GM19023 (cell line): ENCODE data around the gene ADAM19.

Experiments
- ATAC-seq: cut with Tn5 transposase; IDR thresholded peaks from one replicate; pipeline ENCODE4 v1.9.1; 2021; ENCODE audit warnings: mild to moderate bottlenecking, moderate library complexity; ENCODE audit not compliant: unreplicated experiment

ADAM19 gene

DNA sequence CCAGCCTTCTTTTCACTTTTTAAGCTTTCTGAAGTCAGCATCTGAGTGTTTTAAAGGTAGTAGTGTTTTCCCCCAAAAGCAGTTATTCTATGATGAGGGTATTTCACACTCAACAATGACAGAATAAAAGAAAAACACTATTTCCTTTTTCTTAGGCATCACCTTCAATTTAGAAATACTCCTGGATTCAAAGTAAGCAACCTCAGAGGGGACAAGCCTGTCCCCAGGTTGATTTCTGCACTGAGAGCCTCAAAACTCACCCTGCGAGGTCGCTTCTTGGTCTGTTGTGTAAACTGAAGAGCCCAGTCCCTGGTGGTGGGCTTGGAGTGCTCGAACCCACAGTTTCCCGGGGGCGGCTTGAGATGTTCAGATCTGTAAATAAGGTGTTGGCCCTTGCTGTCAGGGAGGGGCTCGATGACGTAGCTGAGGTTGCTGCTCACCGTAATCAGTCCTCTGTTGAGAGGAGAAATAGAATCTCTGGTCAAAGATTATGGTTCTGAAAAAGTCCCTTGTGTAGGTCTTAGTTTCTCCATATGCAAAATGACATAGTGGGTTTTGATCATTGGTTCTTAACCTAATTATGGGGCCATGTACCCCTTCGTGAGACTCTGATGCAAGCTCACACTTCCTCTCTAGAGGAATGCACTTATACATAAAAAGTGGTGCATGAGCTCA is 55.9 kb downstream of the ADAM19 start:
- ATAC-seq = peak; percentile 68

DNA sequence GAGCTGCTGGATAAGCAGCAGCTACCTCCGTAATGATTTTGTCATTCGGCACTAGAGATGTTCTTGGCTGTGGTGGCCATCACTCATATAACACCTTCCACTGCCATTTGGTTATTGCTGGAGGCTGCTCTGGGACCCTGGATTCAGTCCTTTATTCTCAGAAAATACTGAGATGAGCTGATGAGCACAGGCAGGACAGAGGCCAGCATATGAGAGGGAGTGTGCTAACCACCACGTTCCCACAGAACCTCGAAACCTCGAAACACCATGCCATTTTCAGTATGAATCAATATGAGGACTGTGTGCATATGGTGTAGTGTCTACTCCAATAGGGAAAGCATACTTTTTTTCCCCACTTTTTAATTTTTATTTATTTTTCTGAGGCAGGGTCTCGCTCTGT is 56.6 kb downstream of the ADAM19 start:
- ATAC-seq = no peak

DNA sequence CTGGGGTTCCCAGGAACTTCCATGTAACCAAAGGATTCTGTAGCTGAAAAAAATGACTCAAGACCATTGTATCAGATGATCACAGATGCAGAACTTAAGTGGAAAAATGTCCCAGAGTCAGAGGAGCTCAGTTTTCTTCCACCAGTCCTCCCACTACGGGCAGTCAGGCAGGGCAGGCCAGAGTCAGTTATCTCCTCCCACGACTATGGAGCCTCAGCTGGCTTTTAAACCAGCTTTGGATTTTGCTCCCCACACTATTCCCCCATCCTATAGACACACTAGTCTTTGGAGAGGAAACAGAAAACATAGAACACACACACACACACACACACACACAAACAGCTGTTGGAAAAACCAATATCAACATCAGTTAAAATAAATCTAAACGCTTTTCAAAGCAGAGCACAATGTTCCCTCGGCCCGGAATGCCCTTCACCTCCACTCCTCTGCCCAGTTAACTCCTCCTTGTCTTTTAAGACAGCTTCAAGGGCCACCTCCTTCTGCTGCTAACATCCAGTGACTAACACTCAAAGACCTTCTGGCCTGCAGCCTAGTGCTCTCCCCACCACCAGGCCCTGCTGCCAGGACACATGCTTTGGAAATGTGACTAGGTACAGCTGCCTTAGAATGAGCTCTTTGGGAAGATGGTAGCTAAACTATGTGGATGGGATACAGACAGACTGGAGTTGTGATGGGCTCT is 58.8 kb downstream of the ADAM19 start:
- ATAC-seq = no peak

DNA sequence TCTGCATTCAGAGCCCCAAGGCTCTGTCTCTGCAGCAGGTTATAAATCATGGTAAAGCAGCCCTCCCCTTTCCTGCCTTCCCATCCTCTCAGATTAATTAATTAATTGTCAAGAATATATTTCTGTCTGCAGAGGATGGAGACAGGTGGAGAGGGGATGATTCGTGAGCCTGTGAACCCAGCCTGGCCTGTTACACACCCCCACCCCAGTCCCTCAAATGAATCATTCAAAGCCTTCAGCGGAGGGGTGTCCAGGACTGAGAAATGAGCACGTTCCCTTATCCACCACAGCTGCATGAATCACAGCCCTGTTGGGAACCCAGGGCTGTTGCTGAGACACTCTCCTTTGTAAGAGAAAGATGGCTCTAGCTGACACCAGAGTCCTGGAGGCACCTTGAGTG is 59.6 kb downstream of the ADAM19 start:
- no peak for ATAC-seq

DNA sequence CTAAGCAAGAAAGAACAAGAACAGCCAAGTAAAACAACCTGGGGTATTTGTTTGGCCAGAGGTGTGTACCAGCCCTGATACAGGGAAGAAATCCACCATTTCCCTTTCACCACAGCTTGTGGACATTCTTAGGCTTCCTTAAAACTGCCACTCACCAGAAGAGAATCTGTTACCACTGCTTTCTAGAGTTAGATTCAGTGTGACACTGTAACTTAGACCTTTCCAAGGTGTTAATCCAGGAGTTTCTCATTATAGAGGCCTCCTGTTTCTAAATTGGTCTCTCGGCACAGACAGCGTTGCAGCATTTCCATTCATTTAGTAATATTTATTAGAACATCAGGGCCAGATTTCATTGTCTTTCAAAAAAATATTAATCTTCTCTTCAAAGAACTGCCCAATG is 60.6 kb downstream of the ADAM19 start:
- ATAC-seq = no peak

DNA sequence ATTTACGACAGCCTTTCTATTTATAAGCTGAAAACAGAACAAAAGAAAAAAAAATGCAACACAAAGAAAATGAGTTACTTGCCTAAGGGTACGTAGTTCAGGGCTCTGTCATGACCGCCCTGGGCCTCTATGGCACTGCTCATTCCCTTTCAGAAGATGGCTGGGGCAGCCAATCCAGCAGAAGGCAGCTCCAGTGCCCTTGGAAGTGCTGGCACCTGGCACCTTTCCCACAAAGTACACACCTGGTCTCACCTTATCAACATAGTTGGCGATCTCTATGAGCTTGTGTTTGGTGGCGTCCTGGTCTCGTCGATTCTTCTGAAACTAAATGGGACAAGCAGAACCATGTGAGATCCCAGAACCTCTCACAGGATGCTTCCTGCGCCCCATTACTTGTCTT is 62.4 kb downstream of the ADAM19 start:
- ATAC-seq = no peak

DNA sequence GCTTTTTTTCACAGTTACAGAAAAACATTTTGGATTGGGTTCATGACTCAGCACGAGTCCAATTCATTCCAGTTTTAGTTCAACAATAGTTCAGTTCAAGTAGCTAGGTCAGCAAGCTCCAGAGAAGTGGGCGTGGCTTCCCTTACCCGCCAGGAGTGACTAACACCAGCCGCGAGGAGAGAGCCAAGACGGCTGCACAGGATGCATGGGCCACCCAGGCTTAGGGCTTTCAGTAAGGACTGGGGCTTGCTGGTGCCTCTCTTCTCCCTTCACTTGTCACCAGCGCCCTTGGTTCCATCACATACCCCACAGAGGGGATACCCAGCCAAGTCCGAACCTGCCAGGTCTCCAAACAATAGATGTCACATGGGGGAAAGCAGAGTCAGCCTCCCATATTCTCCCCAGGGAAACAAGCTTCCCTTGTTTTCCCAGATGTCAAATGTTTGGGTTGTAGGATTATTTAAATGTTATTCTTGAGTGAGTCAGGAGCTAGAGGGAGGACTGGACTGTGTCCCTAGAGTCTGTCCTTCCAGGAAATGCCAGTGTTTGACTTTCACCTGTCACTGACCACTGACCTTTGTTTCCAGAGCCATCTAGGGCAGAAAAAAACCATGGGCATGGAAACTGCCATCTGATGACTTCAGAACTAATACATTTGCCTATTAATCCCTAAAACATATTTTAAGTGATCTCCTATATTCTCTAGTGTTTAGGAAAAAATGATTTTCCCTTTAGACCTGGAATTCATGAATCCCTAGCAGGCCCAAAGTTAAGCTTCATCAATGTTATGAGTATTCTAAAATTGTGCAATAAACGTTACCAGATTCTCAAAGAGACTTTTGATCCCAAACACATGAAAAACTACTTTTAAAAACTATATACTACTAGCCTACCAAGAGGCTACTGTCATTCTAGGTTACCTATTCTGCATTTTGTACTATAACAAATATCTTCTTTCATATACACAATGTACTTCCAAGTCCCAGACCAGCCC is 63.6 kb downstream of the ADAM19 start:
- ATAC-seq = no peak

DNA sequence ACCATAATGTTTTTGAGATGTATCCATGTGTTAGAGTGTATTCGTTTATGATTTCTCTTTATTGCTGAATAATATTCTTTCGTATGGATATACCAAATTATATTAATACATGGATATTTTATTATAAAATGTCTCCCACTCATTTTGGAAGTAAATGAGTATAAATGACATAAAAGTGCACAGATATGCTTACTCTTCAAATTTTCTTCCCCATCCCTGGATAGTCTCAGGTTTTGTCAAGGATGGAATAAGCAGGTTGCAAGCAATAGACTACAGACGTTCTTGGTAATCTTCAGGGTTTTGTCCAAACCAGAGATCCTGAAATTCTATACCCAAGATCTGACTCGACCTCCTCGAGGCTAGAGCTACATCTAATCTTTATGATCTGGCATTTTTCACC is 64.9 kb downstream of the ADAM19 start:
- ATAC-seq = no peak

DNA sequence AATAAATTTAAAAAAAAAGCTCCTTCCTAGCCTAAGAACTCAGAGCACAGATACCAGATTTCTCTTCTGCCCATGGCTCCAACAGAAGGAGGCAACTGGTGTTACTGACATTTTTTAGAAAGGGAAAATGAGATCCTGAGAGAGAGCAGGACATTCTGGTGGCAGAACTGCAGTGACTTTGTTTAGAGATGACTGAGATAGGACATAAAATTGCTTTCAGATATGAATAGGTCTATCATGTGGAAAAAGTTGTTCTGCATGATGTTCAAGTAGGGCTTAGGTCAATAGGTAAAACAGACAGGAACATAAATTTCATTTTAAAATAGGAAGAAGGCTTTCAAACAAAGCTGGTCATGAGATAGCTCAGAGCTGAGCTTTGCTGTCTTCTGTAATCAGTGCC is 66.0 kb downstream of the ADAM19 start:
- no peak for ATAC-seq

DNA sequence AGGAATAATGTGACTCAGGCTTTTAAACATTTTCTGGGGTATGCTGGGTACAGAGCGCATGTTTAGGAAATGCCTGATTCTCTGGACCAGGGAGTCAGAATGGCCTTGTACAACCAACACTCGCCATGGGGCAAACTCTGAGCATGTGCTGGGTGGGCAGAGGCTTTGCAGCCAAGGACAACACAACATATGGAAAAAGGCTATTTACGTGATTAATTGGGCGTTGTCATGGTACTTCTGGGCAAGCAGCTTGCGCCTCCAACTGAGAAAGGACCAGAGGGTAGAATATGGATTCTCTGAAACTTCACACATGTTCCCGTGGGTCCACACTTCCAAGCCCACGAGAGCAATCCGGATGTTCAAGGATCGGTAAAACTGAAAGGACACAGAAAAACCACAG is 66.5 kb downstream of the ADAM19 start:
- no peak for ATAC-seq

DNA sequence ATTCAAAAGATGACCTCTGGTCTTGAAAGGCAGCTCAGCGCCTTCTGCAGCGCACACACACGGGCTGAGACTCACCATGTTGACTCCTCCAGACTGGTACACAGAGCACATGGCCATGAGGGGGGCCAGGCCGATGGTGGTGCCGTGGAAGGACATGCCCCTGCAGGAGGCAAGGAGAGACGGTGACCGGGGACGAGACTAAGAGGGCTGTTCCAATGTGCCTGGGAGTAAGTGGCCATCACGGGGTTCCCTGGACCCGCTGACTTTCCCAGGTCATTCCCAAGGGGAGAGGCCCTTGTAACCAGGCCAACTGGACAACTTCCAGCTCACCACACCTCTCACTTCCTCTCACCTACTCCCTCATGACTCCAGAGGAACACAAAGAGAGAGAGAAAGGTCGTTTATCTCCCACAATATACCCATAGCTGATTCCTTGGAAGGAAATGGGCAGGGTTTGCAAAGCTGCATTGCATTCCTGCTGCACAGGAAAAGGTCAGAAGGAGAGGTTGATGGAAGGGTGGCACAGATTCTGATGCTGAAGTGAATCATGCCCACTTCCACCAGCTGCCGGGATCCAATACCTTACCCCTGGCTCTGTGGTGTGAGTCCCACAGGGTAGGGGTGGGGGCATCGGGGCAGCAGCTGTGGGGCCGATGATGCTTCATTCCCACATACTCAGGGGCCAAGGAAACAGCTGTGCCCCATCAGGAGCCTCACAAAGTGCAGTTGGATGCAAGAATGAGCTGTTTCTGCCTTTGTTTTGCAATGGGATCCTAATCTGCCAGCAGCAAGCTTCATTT is 68.4 kb downstream of the ADAM19 start:
- no peak for ATAC-seq

DNA sequence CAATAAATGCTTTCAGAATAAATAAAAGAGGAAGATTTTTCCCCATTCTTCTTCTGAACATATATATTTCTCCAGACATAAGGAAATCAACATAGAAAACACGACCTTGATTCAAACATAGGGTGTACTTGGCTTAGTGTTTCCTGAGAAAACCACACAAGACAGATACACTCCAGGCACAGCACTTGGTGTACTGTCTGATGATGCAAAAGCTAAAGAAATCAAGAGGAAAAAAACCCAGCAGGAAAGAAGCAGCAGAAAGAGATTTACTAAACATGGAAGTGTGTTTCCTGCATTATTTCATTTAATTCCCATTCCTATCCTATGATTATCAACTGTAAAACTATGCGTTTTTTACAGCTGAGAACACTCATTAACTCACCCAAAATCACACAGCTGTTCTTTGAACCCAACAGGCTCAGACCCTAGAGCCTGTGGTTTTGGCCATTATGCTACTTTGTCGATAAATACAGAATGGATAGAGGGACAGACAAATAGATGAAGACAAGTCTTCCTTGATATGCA is 69.4 kb downstream of the ADAM19 start:
- ATAC-seq = no peak

DNA sequence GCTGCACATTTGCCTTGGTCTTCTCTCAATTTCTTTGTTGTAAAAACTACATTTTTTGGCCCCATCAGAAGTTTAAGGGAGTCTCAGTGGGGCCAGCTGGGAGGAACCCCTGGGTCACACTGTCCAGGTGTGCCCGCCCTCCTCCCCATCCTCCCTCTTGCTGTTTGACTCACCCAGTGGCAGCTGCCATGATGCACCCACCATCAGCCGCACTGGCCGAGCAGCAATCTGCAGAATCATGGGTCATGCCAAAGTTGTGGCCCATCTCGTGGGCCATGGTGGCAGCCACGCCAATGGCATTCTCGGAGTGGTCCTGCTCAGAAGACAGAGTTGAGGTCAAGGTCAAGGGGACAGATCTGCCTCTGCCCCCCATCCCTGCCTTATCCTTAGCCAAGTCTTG is 70.1 kb downstream of the ADAM19 start:
- ATAC-seq = no peak

DNA sequence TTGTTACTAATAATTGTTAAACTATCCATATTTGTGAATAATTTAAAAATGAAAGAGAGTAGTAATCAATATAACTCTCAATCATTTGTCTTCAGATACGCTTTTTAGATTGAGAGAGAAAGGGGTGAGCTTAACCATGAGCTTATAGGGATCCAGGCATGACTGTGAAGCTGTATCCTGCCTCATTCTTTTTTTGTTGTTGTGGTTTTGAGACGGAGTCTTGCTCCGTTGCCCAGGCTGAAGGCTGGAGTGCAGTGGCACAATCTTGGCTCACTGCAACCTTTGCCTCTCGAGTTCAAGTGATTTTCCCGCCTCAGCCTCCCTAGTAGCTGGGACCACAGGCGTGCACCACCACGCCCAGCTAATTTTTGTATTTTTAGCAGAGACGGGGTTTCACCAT is 71.5 kb downstream of the ADAM19 start:
- ATAC-seq = no peak

DNA sequence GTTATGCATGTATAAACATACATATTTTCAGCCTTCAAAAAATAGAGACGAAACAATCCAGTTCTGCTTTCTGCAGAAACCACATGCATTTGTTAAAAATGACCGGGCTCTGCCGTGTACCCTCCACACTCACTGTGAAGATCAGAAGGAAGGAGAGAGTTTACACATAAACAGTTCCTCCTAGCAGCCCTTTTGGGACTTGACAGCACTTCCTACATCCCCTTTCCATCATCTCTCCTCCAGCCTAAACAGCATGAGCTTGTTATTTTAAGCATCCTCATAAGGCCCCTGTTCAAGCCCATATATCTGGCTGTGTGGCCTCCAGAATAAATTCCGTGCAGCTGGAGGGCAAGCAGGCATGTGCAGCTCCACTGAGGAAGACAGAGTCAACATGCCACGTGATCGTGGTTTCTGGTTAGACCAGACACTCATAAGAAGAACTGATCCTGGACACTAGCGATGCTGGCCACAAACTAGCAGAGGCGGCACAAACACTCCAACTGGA is 73.4 kb downstream of the ADAM19 start:
- ATAC-seq = peak; percentile 68

DNA sequence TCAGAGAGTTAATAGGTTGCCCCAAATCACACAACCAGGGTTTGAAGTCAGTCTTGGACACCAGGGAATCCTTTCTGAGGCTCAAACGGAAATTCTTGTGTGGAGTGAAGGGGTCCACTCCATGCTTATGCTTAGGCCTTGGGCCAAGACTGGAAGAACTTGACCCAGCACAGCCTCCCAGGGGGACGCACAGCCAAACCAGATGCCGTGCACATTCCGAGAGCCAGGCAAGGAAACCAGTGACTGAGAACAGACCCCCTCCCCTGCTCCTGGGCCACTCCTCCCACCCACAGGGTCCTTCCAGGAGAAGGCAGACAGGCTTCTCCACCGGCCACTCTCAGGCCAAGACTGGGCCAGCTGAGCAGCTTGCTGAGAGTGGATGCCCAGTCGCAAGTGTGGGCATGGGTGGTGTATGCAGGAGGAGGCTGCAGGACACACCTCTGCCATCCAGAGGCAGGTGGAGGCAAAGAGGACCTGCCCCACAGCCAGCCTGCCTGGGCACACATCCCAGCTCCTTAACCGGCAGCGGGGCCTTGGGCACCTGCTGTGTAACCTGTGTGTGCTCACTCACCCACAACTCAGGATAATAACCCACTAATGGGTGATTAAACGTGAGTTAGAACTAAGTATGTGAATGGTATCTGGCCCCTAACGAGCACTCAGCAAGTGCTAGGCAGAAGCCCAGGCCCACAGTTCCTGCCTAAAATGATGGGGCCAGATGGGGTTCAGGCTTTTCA is 77.5 kb downstream of the ADAM19 start:
- ATAC-seq = no peak

DNA sequence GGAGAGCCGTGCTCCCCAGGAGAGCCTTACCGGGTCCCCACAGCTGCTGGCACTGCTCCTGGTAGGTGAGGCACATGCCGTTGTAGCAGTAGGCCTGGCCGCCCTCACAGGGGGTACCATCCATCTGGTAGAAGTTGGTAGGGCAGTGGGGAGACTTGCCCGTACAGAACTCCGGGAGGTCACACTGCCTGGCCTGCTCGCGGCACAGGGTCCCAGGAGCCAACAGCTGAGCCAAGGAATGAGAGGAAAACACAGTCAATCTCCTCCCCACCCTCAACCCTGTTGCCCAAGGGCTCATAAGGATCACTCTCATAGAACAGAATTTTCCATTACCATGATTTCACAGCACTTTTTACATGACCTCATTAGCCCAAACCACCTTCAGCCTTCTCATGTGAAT is 78.7 kb downstream of the ADAM19 start:
- no peak for ATAC-seq

DNA sequence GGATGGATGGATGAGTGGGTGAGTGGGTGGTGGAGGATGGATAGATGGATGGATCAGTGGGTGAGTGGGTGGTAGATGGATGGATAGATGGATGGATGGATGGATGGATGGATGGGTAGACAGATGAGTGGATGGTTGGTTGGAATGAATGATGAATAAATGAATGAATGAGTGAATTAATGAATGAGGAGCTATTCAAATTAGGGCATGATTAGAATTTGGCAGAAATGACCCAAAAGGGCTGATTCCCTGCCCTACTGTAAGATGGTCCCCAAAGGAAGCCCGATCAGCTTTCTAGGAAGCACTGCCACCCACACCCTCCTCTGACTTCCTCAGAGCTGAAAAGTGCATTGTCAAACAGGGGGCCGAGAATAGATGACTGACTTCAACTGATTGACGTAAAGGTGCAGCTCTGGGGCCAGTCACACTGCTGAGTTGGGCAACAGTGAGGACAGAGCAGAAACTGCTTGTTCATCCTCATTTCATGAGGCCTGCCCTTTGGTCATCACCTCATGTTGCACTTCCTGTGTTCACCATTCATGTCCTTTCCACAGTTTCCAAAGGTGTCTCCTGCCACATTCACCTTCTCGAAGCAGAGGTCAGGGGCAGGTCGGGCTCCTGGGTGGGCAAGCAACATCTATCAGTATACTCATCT is 81.3 kb downstream of the ADAM19 start:
- no peak for ATAC-seq

DNA sequence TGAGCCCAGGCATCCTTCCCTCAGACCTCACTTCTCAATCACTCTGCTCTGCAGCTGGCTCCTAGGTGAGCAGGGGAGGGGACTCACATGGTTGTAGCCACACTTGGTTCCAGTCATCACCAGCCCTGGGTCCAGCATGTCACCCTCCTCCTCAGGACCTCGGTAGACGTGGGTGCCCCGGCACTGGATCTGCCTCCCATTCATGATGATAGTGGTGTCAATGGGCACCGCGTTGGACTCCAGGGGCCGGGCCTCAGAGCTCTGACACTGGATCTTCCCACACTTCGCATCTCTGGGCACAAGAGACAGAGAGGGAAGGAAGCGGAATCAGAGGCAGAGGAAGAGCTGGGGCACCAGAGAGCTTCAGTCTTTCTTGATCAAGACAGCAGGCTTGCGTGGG is 82.7 kb downstream of the ADAM19 start:
- no peak for ATAC-seq
